ENCODE measurements around the gene HMGA1. TPM values are rescaled to one million over a fixed set of nuclear protein-coding genes. Genes with fewer than 3 reads are reported as not detected.
"Not testable (repeated sequence)": the region's sequence is repeated elsewhere in the genome, so short reads cannot be mapped to it uniquely, and the experiment has no call there.

Gene HMGA1
- total RNA-seq, 1 experiment from 2014 or later: 1,158 TPM

GRCh38 chr6:34259529-34260069 is 22.9 kb downstream of the HMGA1 start:
- no peak for DNase-seq (ENCODE audit: low spot score)

- DNase-seq (ENCODE audit: low spot score): peak; percentile 78
These were observed 24.0 kb downstream of the HMGA1 start for GRCh38 chr6:34260576-34261267.

GRCh38 chr6:34263484-34263883 is 26.8 kb downstream of the HMGA1 start:
- not testable (repeated sequence) for DNase-seq (ENCODE audit: low spot score)

- DNase-seq (ENCODE audit: low spot score): no peak
These were observed 31.1 kb downstream of the HMGA1 start for GRCh38 chr6:34267746-34268145.

- DNase-seq (ENCODE audit: low spot score): not testable (repeated sequence)
These were observed 32.5 kb downstream of the HMGA1 start for GRCh38 chr6:34269132-34269531.

- DNase-seq (ENCODE audit: low spot score): not testable (repeated sequence)
These were observed 33.1 kb downstream of the HMGA1 start for GRCh38 chr6:34269658-34270341.

GRCh38 chr6:34272013-34272926 is 35.6 kb downstream of the HMGA1 start:
- no peak for DNase-seq (ENCODE audit: low spot score)

- no peak for DNase-seq (ENCODE audit: low spot score)
These were observed 36.7 kb downstream of the HMGA1 start for GRCh38 chr6:34273242-34273805.

- DNase-seq (ENCODE audit: low spot score): no peak
These were observed 37.5 kb downstream of the HMGA1 start for GRCh38 chr6:34274129-34274528.

- no peak for DNase-seq (ENCODE audit: low spot score)
These were observed 38.6 kb downstream of the HMGA1 start for GRCh38 chr6:34275128-34275804.

GRCh38 chr6:34276191-34276590 is 39.5 kb downstream of the HMGA1 start:
- no peak for DNase-seq (ENCODE audit: low spot score)

GRCh38 chr6:34276881-34277762 is 40.4 kb downstream of the HMGA1 start:
- DNase-seq (ENCODE audit: low spot score): no peak

GRCh38 chr6:34277763-34278112 is 41.1 kb downstream of the HMGA1 start:
- DNase-seq (ENCODE audit: low spot score): no peak

GRCh38 chr6:34278833-34279232 is 42.2 kb downstream of the HMGA1 start:
- DNase-seq (ENCODE audit: low spot score): no peak

GRCh38 chr6:34280216-34280615 is 43.5 kb downstream of the HMGA1 start:
- DNase-seq (ENCODE audit: low spot score): no peak

- no peak for DNase-seq (ENCODE audit: low spot score)
These were observed 45.1 kb downstream of the HMGA1 start for GRCh38 chr6:34281702-34282334.

GRCh38 chr6:34284563-34285447 is 48.1 kb downstream of the HMGA1 start:
- DNase-seq (ENCODE audit: low spot score): no peak

- no peak for DNase-seq (ENCODE audit: low spot score)
These were observed 48.9 kb downstream of the HMGA1 start for GRCh38 chr6:34285448-34286164.
